Fibroblast of the conjunctiva (primary cell): ENCODE data around the gene PPP2R5D.

Experiments used
- DNase-seq: peaks from one replicate; pipeline ENCODE4 v3.0.0-alpha.2; 2010; ENCODE audit warnings: low read depth

PPP2R5D gene

GRCh38 chr6:43059168-43060033 lies 75.0 kb downstream of the PPP2R5D start, which contains the start of the genes KLC4 and MRPL2:
Gene KLC4, plus strand, starts transcription at chr6:43059631. Its CDS starts 1,705 bp downstream, at chr6:43061336.
Gene MRPL2, minus strand, starts transcription at chr6:43059434. Its CDS starts 53 bp downstream, at chr6:43059381.
- DNase-seq = peak; percentile 96

DNA sequence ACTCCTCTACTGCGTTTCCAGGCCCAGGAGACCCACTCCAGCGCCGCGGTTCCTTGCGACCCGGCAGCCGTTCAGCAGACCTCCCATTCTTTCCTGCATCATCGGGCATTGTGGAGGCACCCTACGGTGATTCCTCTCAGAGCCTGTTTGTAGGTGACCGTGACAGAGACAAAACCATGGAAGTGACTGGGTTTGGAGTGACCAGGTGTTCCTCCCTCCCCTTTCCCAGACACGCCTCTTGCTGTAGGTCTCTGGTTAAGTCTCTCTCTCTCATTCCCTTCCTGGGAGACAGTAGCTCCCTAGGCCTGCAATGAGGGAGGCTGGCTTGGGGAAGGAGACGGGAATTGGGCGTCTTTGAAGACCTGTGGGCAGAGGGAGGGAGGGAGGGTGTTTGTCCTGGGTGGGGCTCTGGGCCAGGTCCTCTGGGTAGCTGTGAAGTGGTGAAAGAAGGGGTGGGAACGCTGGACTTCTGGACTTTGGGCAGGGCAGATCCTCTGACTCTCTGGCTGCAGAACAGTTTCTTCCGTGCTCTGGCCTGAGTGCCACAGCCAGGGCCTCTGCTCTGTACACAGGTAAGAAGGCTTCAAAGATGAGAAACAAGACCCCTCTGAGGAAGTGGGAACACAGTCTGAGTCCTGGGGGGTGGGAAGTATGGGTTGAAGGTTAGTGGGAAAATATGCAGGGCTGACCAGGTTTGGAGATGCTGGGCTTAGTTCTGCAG lies 75.8 kb downstream of the PPP2R5D start:
- DNase-seq = no peak

DNA sequence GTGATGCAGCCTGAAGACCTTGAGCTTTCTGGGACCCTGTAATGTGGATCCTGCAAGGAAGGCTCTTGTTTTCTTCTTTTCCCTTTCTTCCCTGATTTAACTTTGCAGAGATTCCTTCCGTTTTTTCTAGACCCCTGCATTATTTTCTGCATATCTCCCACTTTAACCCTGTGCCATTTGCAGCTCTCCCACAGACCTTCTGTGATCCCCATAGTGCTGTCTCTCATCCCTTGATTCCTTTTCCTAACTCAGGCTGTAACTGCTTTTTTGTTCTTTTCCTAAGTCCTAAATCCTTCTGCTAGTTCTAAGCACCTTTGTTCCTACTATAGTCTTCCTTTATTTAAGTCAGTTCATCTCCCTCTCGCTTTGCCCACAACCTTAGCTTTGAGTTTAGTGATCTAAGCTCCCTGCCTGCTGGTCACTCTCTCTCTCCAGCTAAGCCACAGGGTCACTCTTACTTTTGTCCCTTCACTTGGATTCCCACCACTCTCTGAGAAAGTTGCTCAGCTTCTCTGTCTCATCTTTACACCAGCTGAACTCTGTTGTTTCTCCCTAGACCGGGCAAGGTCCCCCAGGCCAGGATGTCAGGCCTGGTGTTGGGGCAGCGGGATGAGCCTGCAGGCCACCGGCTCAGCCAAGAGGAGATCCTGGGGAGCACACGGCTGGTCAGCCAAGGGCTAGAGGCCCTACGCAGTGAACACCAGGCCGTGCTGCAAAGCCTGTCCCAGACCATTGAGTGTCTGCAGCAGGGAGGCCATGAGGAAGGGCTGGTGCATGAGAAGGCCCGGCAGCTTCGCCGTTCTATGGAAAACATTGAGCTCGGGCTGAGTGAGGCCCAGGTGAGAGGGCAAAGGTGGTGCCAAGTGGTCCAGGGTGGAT lies 76.6 kb downstream of the PPP2R5D start:
- no peak for DNase-seq

- DNase-seq = no peak
Measured at GRCh38 chr6:43061861-43062260, 77.5 kb downstream of the PPP2R5D start.
